ENCODE results near the gene ANKRD36C. TPM values are rescaled to one million over a fixed set of nuclear protein-coding genes. Genes with fewer than 3 reads are reported as not detected.
A peak's percentile ranks its signal among the peaks of the same experiment; 100 is the strongest.
"Not testable (repeated sequence)": the region's sequence is repeated elsewhere in the genome, so short reads cannot be mapped to it uniquely, and the experiment has no call there.

The ANKRD36C gene
- 1.2 TPM for polyA plus RNA-seq (2013, experiment 1 of 2)
- 1.2 TPM for polyA plus RNA-seq (2013, experiment 2 of 2)

DNA sequence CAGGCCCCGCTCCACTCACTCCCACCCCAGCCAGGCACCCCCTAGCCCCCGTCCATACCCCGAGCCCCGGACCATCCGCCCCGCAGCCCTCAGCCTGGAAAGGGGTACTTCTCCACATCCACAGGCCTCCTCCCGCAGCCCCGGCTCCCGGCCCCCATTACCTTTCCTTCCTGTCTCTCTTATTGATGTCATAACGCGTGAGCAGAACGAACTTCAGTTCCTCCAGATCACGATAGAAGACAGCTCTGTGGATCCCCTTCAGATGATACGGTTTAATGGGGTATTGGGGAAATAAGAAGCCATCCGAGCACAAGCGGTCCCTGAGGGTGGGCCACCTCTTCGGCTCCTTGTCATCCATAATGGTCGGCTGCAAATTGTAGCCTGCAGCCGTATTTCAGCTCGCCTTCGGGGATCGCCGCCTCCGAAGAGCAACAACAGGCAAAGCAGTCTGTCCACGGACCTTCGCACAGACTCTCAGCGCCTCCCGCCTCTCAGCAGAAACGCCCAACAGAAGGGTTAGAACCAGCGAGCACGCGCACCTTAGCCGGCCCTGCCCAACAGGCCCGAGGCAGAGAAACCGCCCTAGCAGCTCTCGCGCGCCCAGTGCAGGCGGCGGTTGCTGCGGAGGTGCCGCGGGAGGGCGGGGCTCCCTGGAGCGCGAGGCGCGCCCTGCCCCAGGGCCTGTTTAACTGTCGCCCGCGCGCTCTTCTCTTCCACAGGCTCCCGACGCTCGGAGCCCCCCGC lies at the start of gene ANKRD36C:
Gene ANKRD36C, minus strand, starts transcription at position 474 of the 744 bp plus-strand sequence. Its CDS starts 116 bp downstream, at position 358.
- not testable (repeated sequence) for H2BK15ac ChIP-seq (replicated peaks; ENCODE audit: low read depth); H4K8ac ChIP-seq (ENCODE audit: low read depth, low read length); H3K4ac ChIP-seq (ENCODE audit: low read depth, low read length); H3K79me1 ChIP-seq (ENCODE audit: low read length); H3K27ac ChIP-seq (ENCODE audit: low read depth, low read length); H3K18ac ChIP-seq (ENCODE audit: low read length); H2AK5ac ChIP-seq (ENCODE audit: low read length); H3K27me3 ChIP-seq (ENCODE audit: insufficient read depth, low read length, poor library complexity); H4K5ac ChIP-seq (ENCODE audit: low read length); H3K79me2 ChIP-seq (ENCODE audit: control insufficient read depth, insufficient read depth, low read length); H2BK120ac ChIP-seq (ENCODE audit: low read depth, low read length); H3K4me1 ChIP-seq (ENCODE audit: control insufficient read depth, low read depth, low read length); H2BK5ac ChIP-seq (ENCODE audit: low read length); H3K36me3 ChIP-seq (ENCODE audit: control insufficient read depth, insufficient read depth, low read length); H3K23ac ChIP-seq (ENCODE audit: low read length)
- WGBS (ENCODE audit: extremely low coverage, insufficient coverage, low lambda C conversion rate): no CpG with 5 or more reads among the region's 56 CpGs
- peak within 1 kb of the TSS; percentile 68 for H3K4me3 ChIP-seq (ENCODE audit: low read length)
- peak; percentile 44 for DNase-seq
- H3K9ac ChIP-seq (ENCODE audit: low read length): peak within 1 kb of the TSS; percentile 73
- peak within 1 kb of the TSS; percentile 90 for H3K56ac ChIP-seq (ENCODE audit: low read length)
- H3K4me2 ChIP-seq (ENCODE audit: low read length): peak within 1 kb of the TSS; percentile 78

DNA sequence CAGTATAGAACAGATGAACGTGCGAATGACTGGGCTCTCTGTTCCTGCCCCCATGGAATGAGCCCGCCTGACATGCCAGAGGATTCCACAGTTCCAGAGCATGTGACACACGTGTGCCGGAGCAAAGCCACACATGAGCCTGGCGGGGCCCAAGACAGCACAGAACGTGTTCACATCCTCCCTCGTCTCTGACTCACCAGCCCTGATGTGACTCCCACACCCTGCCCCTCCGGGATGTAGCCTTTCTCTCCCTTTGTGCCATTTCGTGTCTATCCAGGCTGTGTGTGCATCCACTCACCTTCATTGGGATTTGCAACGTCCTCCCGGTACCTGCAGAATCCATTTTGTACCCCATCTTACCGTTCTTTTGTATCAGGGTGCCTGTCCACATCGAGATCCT lies 43.9 kb upstream of the ANKRD36C start:
- not testable (repeated sequence) for H3K23ac ChIP-seq (ENCODE audit: low read length); H3K4me2 ChIP-seq (ENCODE audit: low read length); H4K8ac ChIP-seq (ENCODE audit: low read depth, low read length); H2BK15ac ChIP-seq (replicated peaks; ENCODE audit: low read depth); H3K36me3 ChIP-seq (ENCODE audit: control insufficient read depth, insufficient read depth, low read length); H3K9ac ChIP-seq (ENCODE audit: low read length); H2BK120ac ChIP-seq (ENCODE audit: low read depth, low read length); H3K56ac ChIP-seq (ENCODE audit: low read length); H3K79me2 ChIP-seq (ENCODE audit: control insufficient read depth, insufficient read depth, low read length); H3K4ac ChIP-seq (ENCODE audit: low read depth, low read length); H3K18ac ChIP-seq (ENCODE audit: low read length); H3K27ac ChIP-seq (ENCODE audit: low read depth, low read length); H3K4me3 ChIP-seq (ENCODE audit: low read length); H4K5ac ChIP-seq (ENCODE audit: low read length); H2AK5ac ChIP-seq (ENCODE audit: low read length); H3K4me1 ChIP-seq (ENCODE audit: control insufficient read depth, low read depth, low read length); H3K79me1 ChIP-seq (ENCODE audit: low read length); H2BK5ac ChIP-seq (ENCODE audit: low read length); DNase-seq; H3K27me3 ChIP-seq (ENCODE audit: insufficient read depth, low read length, poor library complexity)
- WGBS (ENCODE audit: extremely low coverage, insufficient coverage, low lambda C conversion rate): no CpG with 5 or more reads among the region's 14 CpGs

DNA sequence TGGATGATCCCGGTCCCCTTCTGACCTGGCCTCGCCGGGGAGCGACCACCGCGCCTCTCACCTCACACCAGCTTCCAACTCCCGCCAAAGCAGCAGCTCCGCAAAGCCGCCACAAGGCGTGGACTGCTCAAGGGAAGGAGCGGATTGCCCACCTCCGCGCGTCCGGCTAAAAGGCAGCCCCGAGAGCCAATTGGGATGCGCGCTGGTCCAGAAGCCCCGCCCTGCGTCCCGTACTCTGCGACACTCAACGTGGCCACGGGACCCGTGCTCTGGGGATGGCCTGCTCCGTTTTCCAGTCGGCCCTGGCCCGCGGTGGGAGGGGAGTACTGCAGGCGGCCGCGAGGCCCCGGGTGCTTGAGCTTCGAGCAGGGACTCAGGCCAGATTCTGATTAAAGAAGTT lies 43.2 kb upstream of the ANKRD36C start, which contains the start of gene GPAT2:
Gene GPAT2, minus strand, starts transcription at position 125 of the 400 bp plus-strand sequence. CDS start 2,557 bp downstream, outside the sequence.
- not testable (repeated sequence) for H2BK5ac ChIP-seq (ENCODE audit: low read length); H3K79me1 ChIP-seq (ENCODE audit: low read length); H3K9ac ChIP-seq (ENCODE audit: low read length); H4K5ac ChIP-seq (ENCODE audit: low read length); H3K4me3 ChIP-seq (ENCODE audit: low read length); H3K36me3 ChIP-seq (ENCODE audit: control insufficient read depth, insufficient read depth, low read length); H3K4me2 ChIP-seq (ENCODE audit: low read length); H2BK15ac ChIP-seq (replicated peaks; ENCODE audit: low read depth); H3K18ac ChIP-seq (ENCODE audit: low read length); H3K23ac ChIP-seq (ENCODE audit: low read length); H2BK120ac ChIP-seq (ENCODE audit: low read depth, low read length); DNase-seq; H2AK5ac ChIP-seq (ENCODE audit: low read length); H3K79me2 ChIP-seq (ENCODE audit: control insufficient read depth, insufficient read depth, low read length); H3K27ac ChIP-seq (ENCODE audit: low read depth, low read length); H4K8ac ChIP-seq (ENCODE audit: low read depth, low read length); H3K27me3 ChIP-seq (ENCODE audit: insufficient read depth, low read length, poor library complexity); H3K4me1 ChIP-seq (ENCODE audit: control insufficient read depth, low read depth, low read length); H3K4ac ChIP-seq (ENCODE audit: low read depth, low read length); H3K56ac ChIP-seq (ENCODE audit: low read length)
- WGBS (ENCODE audit: extremely low coverage, insufficient coverage, low lambda C conversion rate): no CpG with 5 or more reads among the region's 34 CpGs

DNA sequence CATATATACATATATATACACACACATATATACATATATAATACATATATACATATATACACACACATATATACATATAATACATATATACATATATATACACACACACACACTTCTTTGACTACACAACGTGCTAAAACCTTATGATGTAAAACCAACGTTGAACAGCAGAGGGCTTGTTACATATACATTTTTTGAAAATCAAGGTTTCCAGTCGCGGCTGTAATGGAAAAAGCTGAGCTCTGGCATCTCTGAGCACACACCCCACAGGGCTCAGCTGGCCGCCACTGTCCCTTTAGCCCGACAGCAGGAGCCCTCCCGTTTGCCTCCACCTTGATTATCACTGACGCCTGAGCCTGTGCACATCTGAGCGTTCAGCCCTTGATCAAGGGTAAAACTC lies 42.4 kb upstream of the ANKRD36C start:
- H2AK5ac ChIP-seq (ENCODE audit: low read length); H3K79me1 ChIP-seq (ENCODE audit: low read length); H3K9ac ChIP-seq (ENCODE audit: low read length); H3K36me3 ChIP-seq (ENCODE audit: control insufficient read depth, insufficient read depth, low read length); H3K18ac ChIP-seq (ENCODE audit: low read length); H3K4ac ChIP-seq (ENCODE audit: low read depth, low read length); H3K27ac ChIP-seq (ENCODE audit: low read depth, low read length); DNase-seq; H2BK120ac ChIP-seq (ENCODE audit: low read depth, low read length); H2BK15ac ChIP-seq (replicated peaks; ENCODE audit: low read depth); H3K27me3 ChIP-seq (ENCODE audit: insufficient read depth, low read length, poor library complexity); H3K4me1 ChIP-seq (ENCODE audit: control insufficient read depth, low read depth, low read length); H4K5ac ChIP-seq (ENCODE audit: low read length); H3K79me2 ChIP-seq (ENCODE audit: control insufficient read depth, insufficient read depth, low read length); H3K4me2 ChIP-seq (ENCODE audit: low read length); H4K8ac ChIP-seq (ENCODE audit: low read depth, low read length); H2BK5ac ChIP-seq (ENCODE audit: low read length); H3K4me3 ChIP-seq (ENCODE audit: low read length); H3K23ac ChIP-seq (ENCODE audit: low read length); H3K56ac ChIP-seq (ENCODE audit: low read length): not testable (repeated sequence)
- WGBS (ENCODE audit: extremely low coverage, insufficient coverage, low lambda C conversion rate): no CpG with 5 or more reads among the region's 9 CpGs

DNA sequence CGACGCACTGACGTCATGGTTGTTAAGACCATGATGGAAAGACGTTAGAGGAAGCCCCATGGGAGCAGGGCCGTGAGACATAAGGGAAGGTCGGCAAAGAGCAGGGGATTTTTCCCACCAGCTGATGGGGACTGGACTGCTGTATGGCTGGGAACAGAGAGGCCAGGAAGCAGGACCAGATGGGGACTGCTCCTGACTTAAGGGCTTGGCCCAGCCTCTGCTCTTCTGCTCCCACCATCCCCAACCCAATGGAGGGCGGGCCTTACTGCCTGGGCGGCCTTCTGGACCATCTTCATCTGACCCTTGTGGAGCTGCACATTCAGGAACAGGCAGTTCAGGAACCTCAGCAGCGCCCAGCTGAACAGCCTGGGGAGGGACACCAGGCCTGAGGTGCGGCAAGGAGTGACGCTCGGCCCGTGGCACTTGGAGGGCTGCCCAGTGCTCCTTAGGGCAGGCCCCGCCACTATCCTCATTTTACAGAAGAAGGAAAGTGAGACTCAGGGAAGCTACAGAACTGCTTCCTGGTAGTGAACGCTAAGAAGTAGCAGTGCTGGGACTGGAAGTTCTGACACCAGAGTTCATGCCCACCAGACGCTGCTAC lies 36.2 kb upstream of the ANKRD36C start:
- not testable (repeated sequence) for H2BK5ac ChIP-seq (ENCODE audit: low read length); H3K79me2 ChIP-seq (ENCODE audit: control insufficient read depth, insufficient read depth, low read length); H3K56ac ChIP-seq (ENCODE audit: low read length); H3K79me1 ChIP-seq (ENCODE audit: low read length); H3K4me1 ChIP-seq (ENCODE audit: control insufficient read depth, low read depth, low read length); H3K4me3 ChIP-seq (ENCODE audit: low read length); H3K4ac ChIP-seq (ENCODE audit: low read depth, low read length); H4K8ac ChIP-seq (ENCODE audit: low read depth, low read length); H3K9ac ChIP-seq (ENCODE audit: low read length); H3K18ac ChIP-seq (ENCODE audit: low read length); H2AK5ac ChIP-seq (ENCODE audit: low read length); H3K23ac ChIP-seq (ENCODE audit: low read length); H4K5ac ChIP-seq (ENCODE audit: low read length); H3K4me2 ChIP-seq (ENCODE audit: low read length); DNase-seq; H2BK120ac ChIP-seq (ENCODE audit: low read depth, low read length); H3K36me3 ChIP-seq (ENCODE audit: control insufficient read depth, insufficient read depth, low read length); H3K27ac ChIP-seq (ENCODE audit: low read depth, low read length); H3K27me3 ChIP-seq (ENCODE audit: insufficient read depth, low read length, poor library complexity); H2BK15ac ChIP-seq (replicated peaks; ENCODE audit: low read depth)
- no CpG with 5 or more reads among the region's 16 CpGs for WGBS (ENCODE audit: extremely low coverage, insufficient coverage, low lambda C conversion rate)

All from mesendoderm (in vitro differentiated cells).